HL-60/S4 treated with phorbol 12-myristate 13-acetate at 8.2 ng/mL for 4 days and 3 days (cell line): ENCODE results near the gene EDEM3.
"Not testable (repeated sequence)": the region's sequence is repeated elsewhere in the genome, so short reads cannot be mapped to it uniquely, and the experiment has no call there.

Experiments
- in situ Hi-C: fragments of 300-500 bp; cut with MboI; formaldehyde crosslinking; loops from 2 replicates; pipeline ENCODE4 v1.15.0; 2022; ENCODE audit warnings: low sequenced_read_pairs

The EDEM3 gene

GRCh38 chr1:184754476-184755225 lies at the start of gene EDEM3:
Gene EDEM3 (minus strand): TSS chr1:184754858. CDS start chr1:184754646, 212 bp downstream.
- in situ Hi-C loops = no loop called here

- in situ Hi-C loops = loop anchor here (10.0 to 25.0 kb wide), 2 partner anchors 171 to 358 kb away; partner anchors contain the start of genes NIBAN1, SWT1 and TRMT1L
Observed at GRCh38 chr1:184804220-184804619, 49.6 kb upstream of the EDEM3 start.

GRCh38 chr1:184803180-184803492 lies 48.5 kb upstream of the EDEM3 start:
- in situ Hi-C loops = loop anchor here (10.0 to 25.0 kb wide), 2 partner anchors 172 to 359 kb away; partner anchors contain the start of genes NIBAN1, SWT1 and TRMT1L

- in situ Hi-C loops = loop anchor here (10.0 to 25.0 kb wide), 2 partner anchors 172 to 360 kb away; partner anchors contain the start of genes NIBAN1, SWT1 and TRMT1L
Observed at GRCh38 chr1:184802354-184803179, 47.9 kb upstream of the EDEM3 start.

GRCh38 chr1:184801503-184801902 lies 46.8 kb upstream of the EDEM3 start:
- in situ Hi-C loops = loop anchor here (10.0 to 25.0 kb wide), 2 partner anchors 173 to 361 kb away; partner anchors contain the start of genes NIBAN1, SWT1 and TRMT1L

GRCh38 chr1:184800876-184801275 lies 46.2 kb upstream of the EDEM3 start:
- in situ Hi-C loops = loop anchor here (10.0 to 25.0 kb wide), 2 partner anchors 174 to 361 kb away; partner anchors contain the start of genes NIBAN1, SWT1 and TRMT1L

GRCh38 chr1:184793967-184794366 lies 39.3 kb upstream of the EDEM3 start:
- in situ Hi-C loops = no loop called here

GRCh38 chr1:184792450-184792969 lies 37.9 kb upstream of the EDEM3 start:
- in situ Hi-C loops = no loop called here

GRCh38 chr1:184791550-184791900 lies 36.9 kb upstream of the EDEM3 start:
- in situ Hi-C loops = no loop called here

GRCh38 chr1:184790642-184791549 lies 36.2 kb upstream of the EDEM3 start:
- in situ Hi-C loops = no loop called here

- in situ Hi-C loops = no loop called here
Observed at GRCh38 chr1:184789884-184790283, 35.2 kb upstream of the EDEM3 start.

GRCh38 chr1:184788970-184789369 lies 34.3 kb upstream of the EDEM3 start:
- in situ Hi-C loops = no loop called here

- in situ Hi-C loops = no loop called here
Observed at GRCh38 chr1:184785529-184785928, 30.9 kb upstream of the EDEM3 start.

- in situ Hi-C loops = not testable (repeated sequence)
Observed at GRCh38 chr1:184783723-184784122, 29.1 kb upstream of the EDEM3 start.

- in situ Hi-C loops = no loop called here
Observed at GRCh38 chr1:184781941-184782340, 27.3 kb upstream of the EDEM3 start.

- in situ Hi-C loops = no loop called here
Observed at GRCh38 chr1:184775885-184776284, 21.2 kb upstream of the EDEM3 start.

GRCh38 chr1:184775329-184775728 lies 20.7 kb upstream of the EDEM3 start:
- in situ Hi-C loops = no loop called here

- in situ Hi-C loops = no loop called here
Observed at GRCh38 chr1:184773762-184774320, 19.2 kb upstream of the EDEM3 start.

GRCh38 chr1:184771190-184771691 lies 16.6 kb upstream of the EDEM3 start:
- in situ Hi-C loops = no loop called here
